ENCODE results near the gene OXA1L. TPM values are rescaled to one million over a fixed set of nuclear protein-coding genes. Genes with fewer than 3 reads are reported as not detected.

OXA1L gene
- total and polyA plus RNA-seq, 2 experiments from 2014 or later = 61.7 to 91.7 TPM

DNA sequence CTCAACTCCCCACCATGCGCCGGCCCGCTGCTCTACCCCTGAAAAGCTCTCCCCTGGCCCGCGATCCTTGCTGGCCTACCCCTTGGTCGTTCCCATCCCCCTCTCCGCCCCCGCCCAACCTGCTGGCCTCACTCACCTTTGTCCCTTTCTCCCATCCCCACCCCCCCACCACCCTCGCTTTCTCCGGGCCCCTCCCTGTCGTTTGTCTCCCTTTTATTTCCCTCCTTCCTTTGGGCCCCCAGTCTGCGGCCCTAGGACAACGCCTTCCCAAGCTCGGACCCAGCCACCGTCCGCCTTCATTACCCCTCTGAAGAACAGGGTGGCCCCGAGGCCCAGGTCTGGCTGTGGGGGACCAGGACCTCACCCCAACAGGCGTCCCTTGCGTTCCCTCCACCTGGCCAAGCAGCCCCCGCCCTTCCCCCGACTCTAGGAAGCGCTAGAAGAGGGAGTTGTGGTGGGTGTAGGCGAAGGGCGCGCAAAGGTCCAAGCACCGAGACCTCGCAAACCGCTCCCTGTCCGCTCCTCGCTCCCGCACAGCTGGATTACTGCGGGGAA is 55.6 kb downstream of the OXA1L start:
- peak; percentile 86 for DNase-seq (ENCODE audit: low spot score)
- Mint-ChIP-seq H3K27ac (peak overlapping the region; percentile 96), H3K36me3 (ENCODE audit: low read depth) (no peaks in the 10 kb centered on the region; the same call in 2 of the 3 replicates), H3K4me1 (peaks cover 45% of the 10 kb centered on the region), H3K27me3 (ENCODE audit: insufficient read depth, low read depth, poor library complexity) (peaks cover 28% of the 10 kb centered on the region), H3K9me3 (no peaks in the 10 kb centered on the region), H3K4me3 (peak overlapping the region; percentile 80)
- TF ChIP-seq CREB1 (CRISPR knock-in tag; IDR thresholded peaks at IDR 0.05; ENCODE audit: low read depth) = no peak
- TF ChIP-seq, protein P1, sequence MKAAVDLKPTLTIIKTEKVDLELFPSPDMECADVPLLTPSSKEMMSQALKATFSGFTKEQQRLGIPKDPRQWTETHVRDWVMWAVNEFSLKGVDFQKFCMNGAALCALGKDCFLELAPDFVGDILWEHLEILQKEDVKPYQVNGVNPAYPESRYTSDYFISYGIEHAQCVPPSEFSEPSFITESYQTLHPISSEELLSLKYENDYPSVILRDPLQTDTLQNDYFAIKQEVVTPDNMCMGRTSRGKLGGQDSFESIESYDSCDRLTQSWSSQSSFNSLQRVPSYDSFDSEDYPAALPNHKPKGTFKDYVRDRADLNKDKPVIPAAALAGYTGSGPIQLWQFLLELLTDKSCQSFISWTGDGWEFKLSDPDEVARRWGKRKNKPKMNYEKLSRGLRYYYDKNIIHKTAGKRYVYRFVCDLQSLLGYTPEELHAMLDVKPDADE (IDR thresholded peaks at IDR 0.05) = no peak
- TF ChIP-seq EZH2phosphoT487 (IDR thresholded peaks at IDR 0.05; ENCODE audit: unreplicated experiment) = no peak
- TF ChIP-seq ZNF331 (CRISPR knock-in tag; IDR thresholded peaks at IDR 0.05; ENCODE audit: low read depth) = no peak
- no peak for TF ChIP-seq EZH2 (IDR thresholded peaks at IDR 0.05; ENCODE audit: low read depth, unreplicated experiment)
- TF ChIP-seq, protein P2, sequence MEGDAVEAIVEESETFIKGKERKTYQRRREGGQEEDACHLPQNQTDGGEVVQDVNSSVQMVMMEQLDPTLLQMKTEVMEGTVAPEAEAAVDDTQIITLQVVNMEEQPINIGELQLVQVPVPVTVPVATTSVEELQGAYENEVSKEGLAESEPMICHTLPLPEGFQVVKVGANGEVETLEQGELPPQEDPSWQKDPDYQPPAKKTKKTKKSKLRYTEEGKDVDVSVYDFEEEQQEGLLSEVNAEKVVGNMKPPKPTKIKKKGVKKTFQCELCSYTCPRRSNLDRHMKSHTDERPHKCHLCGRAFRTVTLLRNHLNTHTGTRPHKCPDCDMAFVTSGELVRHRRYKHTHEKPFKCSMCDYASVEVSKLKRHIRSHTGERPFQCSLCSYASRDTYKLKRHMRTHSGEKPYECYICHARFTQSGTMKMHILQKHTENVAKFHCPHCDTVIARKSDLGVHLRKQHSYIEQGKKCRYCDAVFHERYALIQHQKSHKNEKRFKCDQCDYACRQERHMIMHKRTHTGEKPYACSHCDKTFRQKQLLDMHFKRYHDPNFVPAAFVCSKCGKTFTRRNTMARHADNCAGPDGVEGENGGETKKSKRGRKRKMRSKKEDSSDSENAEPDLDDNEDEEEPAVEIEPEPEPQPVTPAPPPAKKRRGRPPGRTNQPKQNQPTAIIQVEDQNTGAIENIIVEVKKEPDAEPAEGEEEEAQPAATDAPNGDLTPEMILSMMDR (conservative IDR thresholded peaks at IDR 0.05; ENCODE audit: low read depth in 2 of 2) = no peak
- no peak for TF ChIP-seq JUNB (IDR thresholded peaks at IDR 0.05; ENCODE audit: unreplicated experiment)
- TF ChIP-seq, protein P3, sequence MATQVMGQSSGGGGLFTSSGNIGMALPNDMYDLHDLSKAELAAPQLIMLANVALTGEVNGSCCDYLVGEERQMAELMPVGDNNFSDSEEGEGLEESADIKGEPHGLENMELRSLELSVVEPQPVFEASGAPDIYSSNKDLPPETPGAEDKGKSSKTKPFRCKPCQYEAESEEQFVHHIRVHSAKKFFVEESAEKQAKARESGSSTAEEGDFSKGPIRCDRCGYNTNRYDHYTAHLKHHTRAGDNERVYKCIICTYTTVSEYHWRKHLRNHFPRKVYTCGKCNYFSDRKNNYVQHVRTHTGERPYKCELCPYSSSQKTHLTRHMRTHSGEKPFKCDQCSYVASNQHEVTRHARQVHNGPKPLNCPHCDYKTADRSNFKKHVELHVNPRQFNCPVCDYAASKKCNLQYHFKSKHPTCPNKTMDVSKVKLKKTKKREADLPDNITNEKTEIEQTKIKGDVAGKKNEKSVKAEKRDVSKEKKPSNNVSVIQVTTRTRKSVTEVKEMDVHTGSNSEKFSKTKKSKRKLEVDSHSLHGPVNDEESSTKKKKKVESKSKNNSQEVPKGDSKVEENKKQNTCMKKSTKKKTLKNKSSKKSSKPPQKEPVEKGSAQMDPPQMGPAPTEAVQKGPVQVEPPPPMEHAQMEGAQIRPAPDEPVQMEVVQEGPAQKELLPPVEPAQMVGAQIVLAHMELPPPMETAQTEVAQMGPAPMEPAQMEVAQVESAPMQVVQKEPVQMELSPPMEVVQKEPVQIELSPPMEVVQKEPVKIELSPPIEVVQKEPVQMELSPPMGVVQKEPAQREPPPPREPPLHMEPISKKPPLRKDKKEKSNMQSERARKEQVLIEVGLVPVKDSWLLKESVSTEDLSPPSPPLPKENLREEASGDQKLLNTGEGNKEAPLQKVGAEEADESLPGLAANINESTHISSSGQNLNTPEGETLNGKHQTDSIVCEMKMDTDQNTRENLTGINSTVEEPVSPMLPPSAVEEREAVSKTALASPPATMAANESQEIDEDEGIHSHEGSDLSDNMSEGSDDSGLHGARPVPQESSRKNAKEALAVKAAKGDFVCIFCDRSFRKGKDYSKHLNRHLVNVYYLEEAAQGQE (IDR thresholded peaks at IDR 0.05; ENCODE audit: unreplicated experiment) = no peak
- TF ChIP-seq, protein P4, sequence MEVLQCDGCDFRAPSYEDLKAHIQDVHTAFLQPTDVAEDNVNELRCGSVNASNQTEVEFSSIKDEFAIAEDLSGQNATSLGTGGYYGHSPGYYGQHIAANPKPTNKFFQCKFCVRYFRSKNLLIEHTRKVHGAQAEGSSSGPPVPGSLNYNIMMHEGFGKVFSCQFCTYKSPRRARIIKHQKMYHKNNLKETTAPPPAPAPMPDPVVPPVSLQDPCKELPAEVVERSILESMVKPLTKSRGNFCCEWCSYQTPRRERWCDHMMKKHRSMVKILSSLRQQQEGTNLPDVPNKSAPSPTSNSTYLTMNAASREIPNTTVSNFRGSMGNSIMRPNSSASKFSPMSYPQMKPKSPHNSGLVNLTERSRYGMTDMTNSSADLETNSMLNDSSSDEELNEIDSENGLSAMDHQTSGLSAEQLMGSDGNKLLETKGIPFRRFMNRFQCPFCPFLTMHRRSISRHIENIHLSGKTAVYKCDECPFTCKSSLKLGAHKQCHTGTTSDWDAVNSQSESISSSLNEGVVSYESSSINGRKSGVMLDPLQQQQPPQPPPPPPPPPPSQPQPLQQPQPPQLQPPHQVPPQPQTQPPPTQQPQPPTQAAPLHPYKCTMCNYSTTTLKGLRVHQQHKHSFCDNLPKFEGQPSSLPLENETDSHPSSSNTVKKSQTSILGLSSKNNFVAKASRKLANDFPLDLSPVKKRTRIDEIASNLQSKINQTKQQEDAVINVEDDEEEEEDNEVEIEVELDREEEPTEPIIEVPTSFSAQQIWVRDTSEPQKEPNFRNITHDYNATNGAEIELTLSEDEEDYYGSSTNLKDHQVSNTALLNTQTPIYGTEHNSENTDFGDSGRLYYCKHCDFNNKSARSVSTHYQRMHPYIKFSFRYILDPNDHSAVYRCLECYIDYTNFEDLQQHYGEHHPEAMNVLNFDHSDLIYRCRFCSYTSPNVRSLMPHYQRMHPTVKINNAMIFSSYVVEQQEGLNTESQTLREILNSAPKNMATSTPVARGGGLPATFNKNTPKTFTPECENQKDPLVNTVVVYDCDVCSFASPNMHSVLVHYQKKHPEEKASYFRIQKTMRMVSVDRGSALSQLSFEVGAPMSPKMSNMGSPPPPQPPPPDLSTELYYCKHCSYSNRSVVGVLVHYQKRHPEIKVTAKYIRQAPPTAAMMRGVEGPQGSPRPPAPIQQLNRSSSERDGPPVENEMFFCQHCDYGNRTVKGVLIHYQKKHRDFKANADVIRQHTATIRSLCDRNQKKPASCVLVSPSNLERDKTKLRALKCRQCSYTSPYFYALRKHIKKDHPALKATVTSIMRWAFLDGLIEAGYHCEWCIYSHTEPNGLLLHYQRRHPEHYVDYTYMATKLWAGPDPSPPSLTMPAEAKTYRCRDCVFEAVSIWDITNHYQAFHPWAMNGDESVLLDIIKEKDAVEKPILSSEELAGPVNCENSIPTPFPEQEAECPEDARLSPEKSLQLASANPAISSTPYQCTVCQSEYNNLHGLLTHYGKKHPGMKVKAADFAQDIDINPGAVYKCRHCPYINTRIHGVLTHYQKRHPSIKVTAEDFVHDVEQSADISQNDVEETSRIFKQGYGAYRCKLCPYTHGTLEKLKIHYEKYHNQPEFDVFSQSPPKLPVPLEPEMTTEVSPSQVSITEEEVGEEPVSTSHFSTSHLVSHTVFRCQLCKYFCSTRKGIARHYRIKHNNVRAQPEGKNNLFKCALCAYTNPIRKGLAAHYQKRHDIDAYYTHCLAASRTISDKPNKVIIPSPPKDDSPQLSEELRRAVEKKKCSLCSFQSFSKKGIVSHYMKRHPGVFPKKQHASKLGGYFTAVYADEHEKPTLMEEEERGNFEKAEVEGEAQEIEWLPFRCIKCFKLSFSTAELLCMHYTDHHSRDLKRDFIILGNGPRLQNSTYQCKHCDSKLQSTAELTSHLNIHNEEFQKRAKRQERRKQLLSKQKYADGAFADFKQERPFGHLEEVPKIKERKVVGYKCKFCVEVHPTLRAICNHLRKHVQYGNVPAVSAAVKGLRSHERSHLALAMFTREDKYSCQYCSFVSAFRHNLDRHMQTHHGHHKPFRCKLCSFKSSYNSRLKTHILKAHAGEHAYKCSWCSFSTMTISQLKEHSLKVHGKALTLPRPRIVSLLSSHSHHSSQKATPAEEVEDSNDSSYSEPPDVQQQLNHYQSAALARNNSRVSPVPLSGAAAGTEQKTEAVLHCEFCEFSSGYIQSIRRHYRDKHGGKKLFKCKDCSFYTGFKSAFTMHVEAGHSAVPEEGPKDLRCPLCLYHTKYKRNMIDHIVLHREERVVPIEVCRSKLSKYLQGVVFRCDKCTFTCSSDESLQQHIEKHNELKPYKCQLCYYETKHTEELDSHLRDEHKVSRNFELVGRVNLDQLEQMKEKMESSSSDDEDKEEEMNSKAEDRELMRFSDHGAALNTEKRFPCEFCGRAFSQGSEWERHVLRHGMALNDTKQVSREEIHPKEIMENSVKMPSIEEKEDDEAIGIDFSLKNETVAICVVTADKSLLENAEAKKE (CRISPR knock-in tag; IDR thresholded peaks at IDR 0.05) = no peak
- no peak for TF ChIP-seq ZNF114 (CRISPR knock-in tag; IDR thresholded peaks at IDR 0.05)
- Histone ChIP-seq H3K4me2 (peak overlapping the region; percentile 97), H3K27me3 (ENCODE audit: insufficient read depth) (no peaks in the 10 kb centered on the region), H3K27ac (ENCODE audit: low read depth) (peak overlapping the region; percentile 100), H3K79me2 (replicated peaks; ENCODE audit: insufficient read depth) (no peaks in the 10 kb centered on the region), H3K9me2 (ENCODE audit: insufficient read depth) (no peaks in the 10 kb centered on the region), H3K36me3 (ENCODE audit: insufficient read depth) (no peaks in the 10 kb centered on the region), H4K20me1 (replicated peaks; ENCODE audit: insufficient read depth) (no peaks in the 10 kb centered on the region), H3K4me1 (ENCODE audit: insufficient read depth) (peaks cover 45% of the 10 kb centered on the region), H2AFZ (0 out of 2 replicates have a peak overlapping the region, but pooled peaks have one; percentile 15), H3F3A (replicated peaks; ENCODE audit: low read depth) (peaks cover 8% of the 10 kb centered on the region; the same call in 1 of the 2 replicates), H3K4me3 (peak overlapping the region; percentile 86)
- peak; percentile 42 for ATAC-seq
